Measurements from ENCODE around the gene SRPX. TPM values are rescaled to one million over a fixed set of nuclear protein-coding genes. Genes with fewer than 3 reads are reported as not detected.

Gene SRPX
- total and polyA plus RNA-seq, 7 donors: 8.3 to 42.1 (median 17.2) TPM

DNA sequence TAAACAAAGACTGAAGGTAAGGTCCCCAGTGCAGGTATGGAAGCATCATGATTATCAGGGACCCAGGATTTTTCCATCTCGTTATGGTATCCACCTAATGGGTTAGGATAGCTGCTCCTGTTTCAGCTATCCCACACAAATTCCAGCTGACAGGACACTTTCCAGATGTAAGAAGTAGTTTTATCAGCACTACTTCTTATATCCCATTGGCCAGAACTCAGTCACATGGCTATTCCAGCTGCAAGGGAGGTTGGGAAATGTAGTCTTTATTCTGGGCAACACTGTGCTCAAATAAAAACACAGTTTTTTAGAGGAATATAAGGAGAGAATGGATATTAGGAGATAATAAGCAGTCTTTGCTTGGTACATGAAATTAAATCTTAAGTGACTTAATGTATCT, 96.7 kb downstream of the SRPX start:
- no peaks in the 10 kb centered on the region for H3K4me1 ChIP-seq
- no peak overlapping the region for H3K4me3 ChIP-seq
- H3K27ac ChIP-seq: no peak overlapping the region
- no peaks in the 10 kb centered on the region for H3K9me3 ChIP-seq
- H3K36me3 ChIP-seq (ENCODE audit: insufficient read depth in 1 of 2, low read depth in 1 of 2): no peaks in the 10 kb centered on the region
- 65 to 100% (median 76%) methylated on average over 1 of the region's 1 CpG for WGBS, 3 donors
- no peak for DNase-seq
- intact Hi-C loops (cut with DNase I): no loop called here
- peaks cover 0 to 7% (median 0%) of the 10 kb centered on the region in 3 donors for H3K27me3 ChIP-seq (ENCODE audit: insufficient read depth in 3 of 3, low read length in 2 of 3)
- TF ChIP-seq, protein P1, sequence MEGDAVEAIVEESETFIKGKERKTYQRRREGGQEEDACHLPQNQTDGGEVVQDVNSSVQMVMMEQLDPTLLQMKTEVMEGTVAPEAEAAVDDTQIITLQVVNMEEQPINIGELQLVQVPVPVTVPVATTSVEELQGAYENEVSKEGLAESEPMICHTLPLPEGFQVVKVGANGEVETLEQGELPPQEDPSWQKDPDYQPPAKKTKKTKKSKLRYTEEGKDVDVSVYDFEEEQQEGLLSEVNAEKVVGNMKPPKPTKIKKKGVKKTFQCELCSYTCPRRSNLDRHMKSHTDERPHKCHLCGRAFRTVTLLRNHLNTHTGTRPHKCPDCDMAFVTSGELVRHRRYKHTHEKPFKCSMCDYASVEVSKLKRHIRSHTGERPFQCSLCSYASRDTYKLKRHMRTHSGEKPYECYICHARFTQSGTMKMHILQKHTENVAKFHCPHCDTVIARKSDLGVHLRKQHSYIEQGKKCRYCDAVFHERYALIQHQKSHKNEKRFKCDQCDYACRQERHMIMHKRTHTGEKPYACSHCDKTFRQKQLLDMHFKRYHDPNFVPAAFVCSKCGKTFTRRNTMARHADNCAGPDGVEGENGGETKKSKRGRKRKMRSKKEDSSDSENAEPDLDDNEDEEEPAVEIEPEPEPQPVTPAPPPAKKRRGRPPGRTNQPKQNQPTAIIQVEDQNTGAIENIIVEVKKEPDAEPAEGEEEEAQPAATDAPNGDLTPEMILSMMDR (IDR thresholded peaks at IDR 0.05): no peak
- no peak for ATAC-seq

DNA sequence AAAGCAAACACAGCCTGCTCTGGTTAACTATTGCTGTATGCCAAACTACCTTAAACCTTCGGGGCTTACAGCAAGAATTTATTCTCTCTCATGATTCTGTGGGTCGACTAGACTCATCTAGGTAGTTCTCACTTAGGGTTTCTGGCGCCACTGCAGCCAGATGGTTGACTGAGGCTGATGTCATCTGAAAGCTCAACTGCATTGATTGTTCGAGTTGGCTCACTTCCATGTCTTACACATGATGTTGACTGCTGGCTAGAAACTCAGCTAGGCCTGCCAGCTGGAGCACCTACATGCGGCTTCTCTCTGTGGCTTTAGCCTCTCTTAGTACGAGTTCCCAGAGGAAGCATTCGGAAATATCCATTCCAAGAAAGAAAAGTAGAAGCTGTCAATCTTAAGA, 103.2 kb downstream of the SRPX start:
- Histone ChIP-seq H3K4me1 (no peaks in the 10 kb centered on the region), H3K27ac (no peak overlapping the region), H3K27me3 (ENCODE audit: insufficient read depth in 3 of 3, low read length in 2 of 3) (peaks cover 0 to 8% (median 0%) of the 10 kb centered on the region in 3 donors), H3K36me3 (ENCODE audit: insufficient read depth in 1 of 2, low read depth in 1 of 2) (no peaks in the 10 kb centered on the region), H3K4me3 (no peak overlapping the region), H3K9me3 (no peaks in the 10 kb centered on the region)
- TF ChIP-seq, protein P1 (IDR thresholded peaks at IDR 0.05): no peak
- DNase-seq: no peak
- intact Hi-C loops (cut with DNase I): no loop called here
- 48 to 52% (median 50%) methylated on average over 7 of the region's 7 CpGs for WGBS, 3 donors
- no peak for ATAC-seq

DNA sequence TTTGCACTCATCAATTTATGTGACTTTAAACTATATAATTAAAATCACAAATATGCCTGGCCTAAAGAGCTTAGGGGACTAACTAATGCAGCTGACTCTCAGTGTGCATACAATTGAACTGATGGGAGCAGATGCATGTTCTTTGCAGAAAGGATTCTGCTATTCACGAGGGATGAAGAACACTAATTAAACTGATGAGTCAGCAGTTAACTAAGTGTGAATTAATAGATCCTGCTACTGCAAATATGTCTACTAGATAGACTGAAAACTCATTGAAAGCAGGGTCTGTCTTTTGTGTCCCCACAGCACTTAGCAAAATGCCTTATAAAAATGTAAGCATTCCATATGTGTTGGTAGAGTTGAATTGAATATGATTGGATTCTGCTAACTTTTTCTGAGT, 104.0 kb downstream of the SRPX start:
- Histone ChIP-seq H3K36me3 (ENCODE audit: insufficient read depth in 1 of 2, low read depth in 1 of 2) (no peaks in the 10 kb centered on the region), H3K27me3 (ENCODE audit: insufficient read depth in 3 of 3, low read length in 2 of 3) (peaks cover 0 to 8% (median 0%) of the 10 kb centered on the region in 3 donors), H3K27ac (no peak overlapping the region), H3K4me3 (no peak overlapping the region), H3K9me3 (no peaks in the 10 kb centered on the region), H3K4me1 (no peaks in the 10 kb centered on the region)
- DNase-seq (no peak), ATAC-seq (no peak)
- intact Hi-C loops (cut with DNase I): no loop called here
- 21 to 38% (median 35%) methylated on average over 1 of the region's 1 CpG for WGBS, 3 donors
- TF ChIP-seq, protein P1 (IDR thresholded peaks at IDR 0.05): no peak

DNA sequence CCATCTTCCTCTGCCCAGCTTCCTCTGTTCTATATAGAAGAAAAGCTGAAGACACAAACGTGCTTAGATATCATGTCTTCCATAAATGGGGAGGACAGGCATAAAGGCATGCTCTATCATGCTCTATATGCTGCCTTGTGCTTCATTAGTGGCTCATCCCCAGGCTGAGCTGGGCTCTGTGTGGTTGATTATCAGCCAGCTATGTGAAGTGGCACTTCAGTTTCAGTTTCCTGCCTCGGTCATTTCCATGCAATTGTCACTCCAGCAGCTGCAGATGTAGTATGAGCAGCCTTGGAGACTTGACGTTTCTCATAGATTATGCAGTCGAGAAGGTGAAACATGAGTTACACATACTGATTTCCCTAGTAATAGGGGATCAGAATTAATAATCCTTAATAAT, 108.1 kb downstream of the SRPX start:
- Histone ChIP-seq H3K36me3 (ENCODE audit: insufficient read depth in 1 of 2, low read depth in 1 of 2) (no peaks in the 10 kb centered on the region), H3K4me3 (no peak overlapping the region), H3K27me3 (ENCODE audit: insufficient read depth in 3 of 3, low read length in 2 of 3) (peaks cover 0 to 8% (median 0%) of the 10 kb centered on the region in 3 donors), H3K4me1 (no peaks in the 10 kb centered on the region), H3K9me3 (no peaks in the 10 kb centered on the region), H3K27ac (no peak overlapping the region)
- intact Hi-C loops (cut with DNase I): no loop called here
- TF ChIP-seq, protein P1 (IDR thresholded peaks at IDR 0.05): no peak
- ATAC-seq: no peak
- no peak for DNase-seq
- 42 to 45% (median 43%) methylated on average over 4 of the region's 4 CpGs for WGBS, 3 donors

DNA sequence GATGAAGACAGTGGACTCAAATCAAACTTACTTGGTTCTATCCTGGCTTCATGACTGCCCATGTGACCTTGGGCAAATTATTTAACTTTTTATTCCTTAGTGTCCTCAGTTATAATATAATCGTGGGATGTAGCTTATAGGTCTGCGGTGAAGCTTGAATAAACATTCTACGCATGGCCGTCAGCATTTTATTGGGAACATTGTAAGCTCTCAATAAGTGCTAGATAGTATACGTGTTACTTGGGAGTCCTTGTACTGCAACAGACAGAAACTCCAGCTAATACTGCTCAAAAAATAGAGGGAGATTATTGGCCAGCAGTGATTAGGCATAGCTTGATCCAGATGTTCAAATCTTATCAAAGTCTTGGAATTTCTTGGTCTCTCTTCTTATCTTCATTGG, 109.5 kb downstream of the SRPX start:
- no peak for DNase-seq

More for the DNA sequence above, 109.5 kb downstream of the SRPX start:
- Histone ChIP-seq H3K9me3 (no peaks in the 10 kb centered on the region), H3K27me3 (ENCODE audit: insufficient read depth in 3 of 3, low read length in 2 of 3) (peaks cover 0 to 11% (median 0%) of the 10 kb centered on the region in 3 donors), H3K4me3 (no peak overlapping the region), H3K36me3 (ENCODE audit: insufficient read depth in 1 of 2, low read depth in 1 of 2) (no peaks in the 10 kb centered on the region), H3K4me1 (no peaks in the 10 kb centered on the region), H3K27ac (no peak overlapping the region)
- WGBS, 3 donors: 86 to 98% (median 98%) methylated on average over 5 of the region's 5 CpGs
- TF ChIP-seq, protein P1 (IDR thresholded peaks at IDR 0.05): no peak
- ATAC-seq: no peak
- intact Hi-C loops (cut with DNase I): no loop called here

Data from psoas muscle (tissue), 8 donors.